Spleen (tissue), 7 donors: ENCODE measurements around the gene JOSD2.

Experiments
- CTCF ChIP-seq, 11 experiments: fragments of 200-600 bp in 7 of 11; fragments of 450-650 bp in 4 of 11; sonication (generic) in 4 of 11; IDR thresholded peaks in 8 of 11; conservative IDR thresholded peaks in 3 of 11; 1 replicate in 7 of 11; 2 replicates in 4 of 11; pipeline versions ENCODE4 v1.4.0 to v1.8.0; 2016 to 2021; ENCODE audit warnings: antibody characterized with exemption in 11 of 11, inconsistent platforms in 4 of 11, mild to moderate bottlenecking in 1 of 11
- POLR2AphosphoS5 ChIP-seq, 3 donors: sonication (generic); formaldehyde crosslinking; IDR thresholded peaks; one replicate each; pipeline ENCODE4 v1.5.1; 2017; ENCODE audit warnings: antibody characterized with exemption in 3 of 3
- donor health status: DM: no; HTN: no; CAD: no; lungs with moderate emphysema.
- donor health status: DM: no; HTN: no; CAD: no.
- donor health status: DM: no; HTN: no; CAD: no.

GRCh38 chr19:50558039-50558438 is 47.0 kb upstream of the JOSD2 start:
- TF ChIP-seq POLR2AphosphoS5 (IDR thresholded peaks at IDR 0.05) (no peak), CTCF (IDR thresholded peaks at IDR 0.05 in 8 of 11, conservative IDR thresholded peaks at IDR 0.05 in 3 of 11) (no peak)
